Kidney epithelial cell (primary cell): ENCODE results near the gene SELPLG. TPM values are rescaled to one million over a fixed set of nuclear protein-coding genes. Genes with fewer than 3 reads are reported as not detected.

Source experiments
- DNase-seq: peaks from one replicate; pipeline ENCODE4 v3.0.0-alpha.2; 2010; ENCODE audit warnings: low read depth
- H3K27me3 ChIP-seq: 2 replicates; pipeline ENCODE4 v1.6.0; 2011; ENCODE audit warnings: low read length; ENCODE audit not compliant: control insufficient read depth, insufficient read depth
- H3K36me3 ChIP-seq: 2 replicates; pipeline ENCODE4 v1.5.1; 2011; ENCODE audit warnings: low read length; ENCODE audit not compliant: control insufficient read depth, insufficient read depth
- H3K4me3 ChIP-seq: 2 replicates; pipeline ENCODE4 v1.5.1; 2011; ENCODE audit warnings: low read depth, mild to moderate bottlenecking, control low read depth, low read length
- total RNA-seq: library from RNA; depleted of rRNA; stranded (reverse); fragments of >200 nt; gene quantifications from 2 replicates; pipeline ENCODE4 v1.2.3, GENCODE V29; 2015
- TF ChIP-seq, protein P1 (sequence below): IDR thresholded peaks from 2 replicates; pipeline ENCODE4 v1.5.1; 2011; ENCODE audit warnings: mild to moderate bottlenecking, moderate library complexity, low read length, control low read depth, inconsistent platforms; ENCODE audit not compliant: insufficient read depth, poor library complexity, severe bottlenecking

The SELPLG gene
- total RNA-seq, 1 donor from 2014 or later, result 0.42 TPM

DNA sequence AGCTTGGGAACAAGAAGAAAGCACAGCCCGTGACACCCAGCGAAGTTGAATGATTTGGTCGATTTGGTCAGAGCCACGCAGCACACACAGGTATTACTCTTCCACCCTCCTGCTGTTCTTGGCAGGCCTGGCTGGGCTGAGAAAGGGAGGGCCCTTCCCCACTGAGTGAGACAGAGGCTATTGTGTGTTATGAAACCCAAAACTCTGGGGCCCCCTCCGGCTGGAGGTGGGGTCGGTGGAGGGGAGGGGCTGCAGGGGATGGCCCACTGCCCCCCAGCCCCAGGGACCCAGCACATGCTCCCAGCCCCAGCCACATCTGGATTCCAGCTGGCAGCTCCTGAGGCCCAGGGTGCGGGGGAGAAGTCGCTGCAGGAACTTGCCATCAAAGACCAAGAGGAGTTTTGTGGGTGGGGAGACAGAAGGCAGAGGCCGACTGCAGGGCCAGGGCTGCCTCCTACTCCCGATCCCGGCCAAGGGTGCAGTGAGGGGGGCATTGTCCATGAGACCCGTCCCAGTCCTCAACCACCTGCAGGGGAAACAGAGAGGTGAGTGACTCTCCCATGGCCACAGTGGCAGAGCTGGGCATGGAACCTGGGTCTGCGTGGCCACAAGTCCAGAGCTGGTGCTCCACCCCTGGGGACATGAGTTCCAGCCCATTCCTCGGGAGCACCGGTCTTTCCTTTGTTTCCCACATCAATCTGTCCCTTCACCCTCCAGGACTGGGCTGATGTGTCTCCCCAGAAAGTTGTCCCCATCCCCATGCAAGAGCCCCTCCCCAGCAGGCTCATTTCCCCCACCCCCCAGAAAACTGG, 44.5 kb downstream of the SELPLG start:
- no peak for DNase-seq
- Histone ChIP-seq H3K4me3 (no peak overlapping the region), H3K27me3 (peaks cover 4% of the 10 kb centered on the region), H3K36me3 (no peaks in the 10 kb centered on the region)
- TF ChIP-seq, protein P1, sequence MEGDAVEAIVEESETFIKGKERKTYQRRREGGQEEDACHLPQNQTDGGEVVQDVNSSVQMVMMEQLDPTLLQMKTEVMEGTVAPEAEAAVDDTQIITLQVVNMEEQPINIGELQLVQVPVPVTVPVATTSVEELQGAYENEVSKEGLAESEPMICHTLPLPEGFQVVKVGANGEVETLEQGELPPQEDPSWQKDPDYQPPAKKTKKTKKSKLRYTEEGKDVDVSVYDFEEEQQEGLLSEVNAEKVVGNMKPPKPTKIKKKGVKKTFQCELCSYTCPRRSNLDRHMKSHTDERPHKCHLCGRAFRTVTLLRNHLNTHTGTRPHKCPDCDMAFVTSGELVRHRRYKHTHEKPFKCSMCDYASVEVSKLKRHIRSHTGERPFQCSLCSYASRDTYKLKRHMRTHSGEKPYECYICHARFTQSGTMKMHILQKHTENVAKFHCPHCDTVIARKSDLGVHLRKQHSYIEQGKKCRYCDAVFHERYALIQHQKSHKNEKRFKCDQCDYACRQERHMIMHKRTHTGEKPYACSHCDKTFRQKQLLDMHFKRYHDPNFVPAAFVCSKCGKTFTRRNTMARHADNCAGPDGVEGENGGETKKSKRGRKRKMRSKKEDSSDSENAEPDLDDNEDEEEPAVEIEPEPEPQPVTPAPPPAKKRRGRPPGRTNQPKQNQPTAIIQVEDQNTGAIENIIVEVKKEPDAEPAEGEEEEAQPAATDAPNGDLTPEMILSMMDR, result no peak

- DNase-seq, result no peak
- Histone ChIP-seq H3K4me3 (no peak overlapping the region), H3K36me3 (no peaks in the 10 kb centered on the region), H3K27me3 (peaks cover 6% of the 10 kb centered on the region)
- TF ChIP-seq, protein P1, result no peak
Observed at GRCh38 chr12:108587826-108588225, 45.9 kb downstream of the SELPLG start.

DNA sequence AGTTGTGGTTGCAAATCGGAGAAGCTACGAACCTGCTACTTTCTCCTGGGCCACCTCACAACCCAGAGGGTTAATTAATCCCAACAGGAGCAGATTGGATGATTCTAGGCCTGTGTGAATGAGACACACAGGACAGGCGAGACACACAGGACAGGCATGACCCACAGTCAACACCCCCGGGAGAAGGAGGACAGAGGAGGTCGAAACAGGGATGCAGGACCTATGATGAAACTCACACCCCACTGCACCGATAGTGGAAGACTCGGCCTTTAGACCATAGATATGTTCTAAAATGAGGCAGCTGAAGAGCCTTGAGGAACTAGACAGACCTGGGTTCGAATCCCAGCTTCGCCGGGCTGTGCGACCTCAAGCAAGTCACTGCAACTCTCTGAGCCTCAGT, 47.4 kb downstream of the SELPLG start:
- peaks cover 8% of the 10 kb centered on the region for H3K27me3 ChIP-seq
- TF ChIP-seq, protein P1, result no peak
- no peak overlapping the region for H3K4me3 ChIP-seq
- no peak for DNase-seq
- no peaks in the 10 kb centered on the region for H3K36me3 ChIP-seq

DNA sequence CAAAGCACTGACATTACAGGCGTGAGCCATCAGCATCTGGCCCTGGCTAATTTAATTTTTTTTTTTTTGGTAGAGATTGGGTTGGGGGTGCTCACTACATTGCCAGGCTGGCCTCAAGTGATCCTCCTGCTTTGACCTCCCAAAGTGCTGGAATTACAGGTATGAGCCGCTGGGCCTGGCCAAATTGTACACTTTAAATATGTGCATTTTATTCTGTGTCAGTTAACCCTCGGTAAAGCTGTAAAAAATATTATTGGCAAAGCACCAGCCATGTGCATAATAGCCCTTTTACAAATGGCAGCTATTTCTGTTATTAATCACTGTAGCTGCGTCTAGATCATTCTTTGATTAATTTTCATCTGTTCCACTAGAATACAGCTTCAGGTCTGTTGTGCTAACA, 47.8 kb downstream of the SELPLG start:
- peaks cover 8% of the 10 kb centered on the region for H3K27me3 ChIP-seq
- TF ChIP-seq, protein P1, result no peak
- no peak for DNase-seq

DNA sequence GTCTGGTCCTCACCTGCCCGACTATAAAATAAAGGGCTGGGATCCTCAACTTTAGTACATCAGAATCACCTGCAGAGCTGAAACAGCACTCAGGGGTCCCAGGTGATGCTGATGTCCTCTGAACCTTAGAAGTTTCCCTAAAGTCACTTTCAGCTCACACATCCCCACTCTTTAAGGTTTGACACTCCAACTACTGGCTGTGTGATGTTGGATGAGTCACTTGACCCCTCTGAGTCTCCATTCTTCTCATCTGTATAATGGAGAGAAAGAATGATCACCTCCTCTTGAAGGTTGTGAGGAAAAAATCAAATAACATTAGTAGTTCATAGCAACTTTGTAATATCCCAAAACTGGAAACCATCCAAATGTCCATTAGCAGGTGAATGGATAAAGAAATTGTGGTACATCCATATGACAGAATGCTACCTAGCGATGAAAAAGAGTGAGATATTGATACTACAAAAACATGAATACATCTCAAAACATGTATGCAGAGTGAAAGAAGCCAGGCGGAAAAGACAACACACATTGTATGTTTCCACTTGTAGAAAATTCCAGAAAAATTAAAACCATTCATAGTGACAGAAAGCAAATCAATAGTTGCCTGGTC, 49.1 kb downstream of the SELPLG start:
- Histone ChIP-seq H3K27me3 (peaks cover 6% of the 10 kb centered on the region), H3K36me3 (no peaks in the 10 kb centered on the region), H3K4me3 (no peak overlapping the region)
- DNase-seq, result no peak
- TF ChIP-seq, protein P1, result no peak

More for the DNA sequence above, 47.8 kb downstream of the SELPLG start:
- no peaks in the 10 kb centered on the region for H3K36me3 ChIP-seq
- H3K4me3 ChIP-seq, result no peak overlapping the region
